HG03432 (cell line): ENCODE results near the gene ADCY1.

Experiments
- ATAC-seq: cut with Tn5 transposase; IDR thresholded peaks from one replicate; pipeline ENCODE4 v1.9.1; 2021; ENCODE audit warnings: mild to moderate bottlenecking, moderate library complexity; ENCODE audit not compliant: unreplicated experiment

ADCY1 gene

DNA sequence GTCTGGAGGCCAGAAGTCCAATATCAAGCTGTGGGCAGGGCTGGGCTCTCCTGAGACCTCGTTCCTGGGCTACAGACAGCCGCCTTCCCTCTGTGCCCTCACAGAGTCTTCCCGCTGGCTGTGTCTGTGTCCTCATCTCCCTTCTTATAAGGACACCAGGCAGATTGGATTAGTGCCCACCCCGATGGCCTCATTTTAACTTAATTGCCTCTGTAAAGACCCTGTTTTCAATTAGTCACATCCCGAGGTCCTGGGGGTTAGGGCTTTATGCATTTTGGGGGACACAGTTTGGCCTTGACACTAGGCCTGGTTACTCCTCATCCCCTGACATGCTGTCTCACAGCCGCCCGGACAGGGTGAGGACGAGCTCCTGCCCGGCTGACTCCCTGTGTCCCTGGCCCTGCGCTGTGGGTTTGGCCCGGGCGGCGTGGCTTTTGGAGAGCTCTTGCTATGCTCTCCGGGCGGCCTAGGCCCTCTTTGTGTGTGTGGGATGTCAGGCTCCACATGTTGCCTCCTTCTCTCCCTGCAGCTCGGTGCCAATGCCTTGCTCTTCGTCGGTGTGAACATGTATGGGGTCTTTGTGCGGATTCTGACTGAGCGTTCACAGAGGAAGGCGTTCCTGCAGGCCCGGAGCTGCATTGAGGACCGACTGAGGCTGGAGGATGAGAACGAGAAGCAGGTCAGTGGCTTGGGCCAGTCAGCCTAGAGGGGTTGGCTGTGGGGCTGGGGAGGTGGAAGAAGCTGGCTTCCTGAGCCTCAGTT is 18.2 kb downstream of the ADCY1 start:
- no peak for ATAC-seq

GRCh38 chr7:45593121-45593541 is 19.0 kb downstream of the ADCY1 start:
- ATAC-seq, result no peak

GRCh38 chr7:45593877-45594276 is 19.7 kb downstream of the ADCY1 start:
- ATAC-seq, result no peak

DNA sequence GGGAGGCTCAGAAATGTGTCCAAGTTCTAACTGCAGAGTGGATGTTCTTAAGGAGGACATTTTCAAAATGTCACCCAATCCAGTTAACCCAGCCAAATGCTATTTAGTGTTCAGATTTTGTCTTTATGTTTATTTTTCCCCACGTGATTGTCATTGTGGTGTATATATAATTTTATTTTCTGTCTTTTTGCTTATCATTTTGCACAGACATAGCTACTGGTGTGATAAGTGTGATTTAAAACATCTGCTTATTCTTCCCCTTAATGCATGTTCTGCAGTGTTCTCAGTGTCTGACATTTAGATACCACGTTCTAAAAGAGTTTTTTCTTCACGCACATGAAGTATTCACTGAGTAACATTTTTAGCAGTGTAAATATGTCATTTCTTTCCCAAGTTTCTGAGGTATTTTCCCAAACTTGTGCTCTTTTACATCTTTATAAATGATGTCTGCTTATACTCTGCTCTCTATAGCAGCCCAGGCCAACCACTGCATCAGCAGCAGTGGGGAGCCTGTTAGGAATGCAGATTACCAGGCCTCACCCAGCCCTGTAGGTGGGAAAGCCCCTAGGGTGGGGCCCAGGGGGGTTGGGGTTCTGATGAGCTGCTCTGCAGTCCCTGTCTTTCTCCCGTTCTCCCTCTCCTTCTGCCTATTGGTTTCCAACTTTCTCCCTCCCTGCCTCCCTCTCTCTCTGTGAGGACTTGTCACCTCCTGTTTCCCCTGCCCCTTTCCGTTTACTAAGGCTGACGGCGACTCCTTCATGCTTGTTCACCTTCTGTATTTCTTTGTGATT is 20.8 kb downstream of the ADCY1 start:
- ATAC-seq, result no peak

DNA sequence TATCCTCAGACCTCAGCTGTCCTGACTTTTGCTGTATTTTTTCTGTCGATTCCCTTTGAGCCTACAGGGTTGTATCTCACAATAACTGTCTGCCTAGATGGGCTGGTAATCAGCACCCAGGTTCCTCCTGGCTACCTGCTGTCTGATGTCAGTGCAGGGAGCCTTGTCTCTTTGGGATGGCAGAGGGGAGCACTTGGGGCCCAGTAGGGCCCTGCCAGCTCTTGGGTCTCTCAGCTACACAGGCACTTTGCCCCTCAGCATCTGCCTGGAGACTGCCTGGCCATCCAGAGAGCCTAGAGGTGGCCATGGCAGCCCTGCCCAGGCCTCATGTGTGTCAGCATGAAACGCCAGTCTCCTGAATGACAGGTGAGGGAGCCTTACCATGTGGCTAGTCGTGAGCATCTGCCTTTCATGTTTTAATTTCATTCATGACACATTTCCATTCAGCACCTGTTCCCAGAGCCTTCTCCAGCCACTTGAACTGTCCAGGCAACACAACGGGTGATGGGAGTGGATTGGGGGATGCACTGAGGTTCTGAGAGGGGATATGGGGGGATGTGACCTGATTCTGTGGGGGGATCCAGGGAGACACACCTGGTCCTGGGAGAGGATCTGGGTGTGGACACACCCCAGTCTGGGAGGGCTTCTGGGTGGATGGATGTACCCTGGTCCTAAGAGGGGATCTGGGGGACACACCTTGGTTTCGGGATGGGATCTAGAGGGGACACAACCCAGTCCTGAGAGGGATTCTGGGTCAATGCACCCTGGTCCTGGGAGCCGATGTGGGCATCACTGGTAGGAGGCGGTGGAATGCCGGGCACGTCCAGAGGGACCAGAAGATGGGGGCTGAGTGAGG is 21.9 kb downstream of the ADCY1 start:
- ATAC-seq, result no peak

DNA sequence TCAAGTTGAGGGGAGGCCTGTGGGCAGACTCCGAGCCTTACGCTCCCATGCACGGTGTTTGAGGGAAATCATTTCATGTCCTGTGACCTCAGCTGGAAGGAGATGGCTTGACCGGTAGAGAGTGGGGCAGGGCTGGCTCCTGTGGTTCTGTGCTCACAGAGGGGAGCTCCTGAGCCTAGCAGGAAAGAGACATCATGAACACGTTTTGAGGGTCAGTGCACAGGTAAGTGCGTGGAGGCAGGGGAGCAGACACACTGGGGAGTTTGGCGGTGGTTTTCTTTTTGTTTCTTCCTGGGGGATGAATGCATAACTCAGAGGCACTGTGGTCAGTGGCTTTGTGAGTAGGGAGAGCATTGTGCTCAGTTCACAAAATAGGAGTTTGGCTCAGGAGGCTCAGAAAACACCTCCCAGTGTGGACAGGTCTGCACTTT is 22.5 kb downstream of the ADCY1 start:
- no peak for ATAC-seq

DNA sequence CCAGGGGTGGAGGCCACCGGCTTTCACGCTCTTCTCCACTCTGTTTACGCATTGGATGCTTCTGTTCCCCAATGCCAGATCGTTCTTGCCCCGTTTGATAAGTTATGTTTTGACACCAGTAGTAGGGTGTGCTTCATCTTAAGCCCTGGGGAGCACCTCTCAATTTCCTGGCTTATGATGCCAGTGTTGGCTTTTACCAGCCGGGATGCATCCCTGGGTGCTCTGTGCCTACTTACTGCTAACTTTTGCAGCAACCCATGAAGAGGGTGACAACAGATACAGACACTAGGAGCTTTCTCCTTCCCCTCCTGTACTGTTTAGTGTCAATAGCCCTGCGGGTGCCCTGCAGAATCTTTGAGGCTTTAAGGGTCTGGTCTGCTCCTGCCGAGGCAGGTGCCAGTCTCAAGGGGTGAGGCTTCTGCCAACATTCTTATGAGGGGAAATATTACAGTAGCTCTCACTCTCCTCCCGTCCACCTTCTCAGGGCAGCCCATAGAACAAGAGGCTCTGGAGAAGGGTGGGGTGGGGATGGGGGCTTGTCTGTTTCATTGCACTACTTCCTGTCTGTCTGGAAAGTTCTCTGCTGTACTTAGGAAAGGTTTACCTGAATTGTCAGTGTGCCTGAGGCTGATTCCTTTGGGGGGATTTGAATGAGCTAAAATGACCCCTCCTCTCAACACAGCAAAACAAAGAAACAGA is 23.3 kb downstream of the ADCY1 start:
- no peak for ATAC-seq

DNA sequence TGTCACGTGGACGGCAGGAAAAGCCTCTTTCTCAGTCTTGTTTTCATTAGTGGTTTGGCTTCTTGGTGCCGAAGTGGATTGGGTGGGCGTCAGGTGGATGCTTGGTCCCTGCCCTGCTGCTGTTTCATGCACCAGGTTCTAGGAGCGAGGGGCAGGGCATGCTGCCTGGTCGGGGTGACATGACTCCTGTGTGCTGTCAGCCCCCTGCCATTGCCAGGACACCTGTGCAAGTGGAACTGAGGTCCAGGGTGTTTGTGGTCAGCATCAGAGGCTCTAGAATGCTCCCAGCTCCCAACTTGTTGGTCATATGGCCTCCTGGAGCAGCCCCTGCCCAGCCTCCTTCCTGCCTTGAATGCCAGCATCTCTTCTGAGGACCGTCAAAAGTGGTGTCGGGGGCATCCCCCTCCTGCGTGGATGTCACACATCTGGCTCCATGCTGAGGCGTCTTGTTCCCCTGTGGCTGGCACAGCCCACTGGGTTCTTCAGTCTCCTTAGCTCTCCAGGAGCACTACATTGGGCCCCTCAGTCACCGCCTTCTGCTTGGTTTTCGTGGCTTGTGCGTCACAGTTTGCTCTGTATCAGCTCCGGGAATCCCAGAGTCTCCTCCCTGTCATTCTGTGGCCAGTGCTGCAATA is 24.8 kb downstream of the ADCY1 start:
- ATAC-seq, result no peak

DNA sequence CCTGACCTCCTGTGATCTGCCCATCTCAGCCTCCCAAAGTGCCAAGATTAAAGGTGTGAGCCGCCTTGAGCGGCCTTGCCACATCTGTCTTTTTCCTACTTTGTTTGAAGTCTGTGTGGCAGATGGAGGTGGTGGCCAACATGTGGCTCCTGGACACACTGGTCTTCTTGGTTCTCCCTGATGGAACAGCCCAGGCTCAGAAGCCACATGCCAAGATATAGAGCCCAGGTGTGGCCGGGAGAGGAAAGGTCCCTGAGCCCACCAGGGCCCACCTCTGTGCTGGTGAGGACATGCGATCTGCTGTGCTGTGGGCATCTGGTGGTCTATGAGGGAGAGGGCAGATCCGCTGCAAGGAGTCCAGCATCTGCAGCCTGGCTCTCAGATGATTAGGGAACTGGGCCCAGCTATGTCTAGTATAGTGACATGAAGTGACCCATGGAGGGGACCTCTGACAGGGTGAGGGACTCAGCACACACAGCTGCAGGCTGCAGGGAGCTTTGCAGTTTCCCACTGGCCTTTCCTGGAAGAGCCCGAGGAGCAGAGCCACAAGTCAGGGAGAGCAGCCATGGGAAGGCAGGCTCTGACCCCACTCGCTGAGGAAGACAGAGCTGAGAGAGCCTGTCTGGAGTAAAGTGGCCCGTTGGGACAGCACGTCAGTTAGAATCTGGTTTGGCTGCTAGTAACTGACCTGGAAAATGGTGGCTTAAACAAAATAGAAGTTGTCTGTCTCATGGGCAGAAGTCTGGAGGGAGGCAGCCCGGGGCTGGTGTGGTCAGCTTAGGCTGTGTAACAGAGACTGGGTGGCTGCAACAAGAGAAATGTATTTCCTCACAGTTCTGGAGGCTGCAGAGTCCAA is 25.9 kb downstream of the ADCY1 start:
- no peak for ATAC-seq

GRCh38 chr7:45601094-45601493 is 26.9 kb downstream of the ADCY1 start:
- no peak for ATAC-seq

DNA sequence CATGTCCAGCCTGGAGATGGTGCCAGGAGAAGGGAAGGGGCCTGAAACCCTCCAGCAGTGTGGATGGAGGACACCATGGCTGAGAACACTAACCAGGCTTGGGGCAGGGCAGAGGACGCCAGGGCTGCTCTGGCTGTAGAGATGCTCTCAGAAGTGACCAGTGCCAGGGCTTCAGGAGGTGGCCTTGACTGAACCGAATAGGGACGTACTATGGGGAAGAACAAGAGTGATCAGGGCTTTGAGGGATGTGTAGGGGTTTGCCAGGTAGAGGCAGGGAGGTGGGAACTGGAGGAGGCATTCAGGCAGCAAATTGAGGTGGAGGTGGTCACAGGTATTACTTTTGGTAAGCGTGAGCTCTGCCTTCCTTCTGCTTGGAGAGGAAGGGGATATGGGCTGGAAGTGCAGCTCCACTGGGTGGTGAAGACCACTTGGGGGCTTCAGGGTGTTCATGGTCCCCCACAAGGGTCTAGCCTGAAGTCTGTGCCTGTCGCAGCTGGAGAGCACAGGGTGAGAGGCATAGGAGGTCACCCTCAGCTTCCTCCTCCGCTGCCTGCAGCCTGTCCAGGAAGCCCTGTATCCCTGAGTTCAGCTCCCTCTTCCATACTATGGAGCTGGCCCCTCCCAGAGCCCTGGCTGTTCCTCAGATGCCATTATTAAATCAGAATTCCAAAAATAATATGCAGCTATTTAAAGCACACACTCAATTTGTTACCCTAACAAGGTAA is 27.8 kb downstream of the ADCY1 start:
- ATAC-seq, result no peak

DNA sequence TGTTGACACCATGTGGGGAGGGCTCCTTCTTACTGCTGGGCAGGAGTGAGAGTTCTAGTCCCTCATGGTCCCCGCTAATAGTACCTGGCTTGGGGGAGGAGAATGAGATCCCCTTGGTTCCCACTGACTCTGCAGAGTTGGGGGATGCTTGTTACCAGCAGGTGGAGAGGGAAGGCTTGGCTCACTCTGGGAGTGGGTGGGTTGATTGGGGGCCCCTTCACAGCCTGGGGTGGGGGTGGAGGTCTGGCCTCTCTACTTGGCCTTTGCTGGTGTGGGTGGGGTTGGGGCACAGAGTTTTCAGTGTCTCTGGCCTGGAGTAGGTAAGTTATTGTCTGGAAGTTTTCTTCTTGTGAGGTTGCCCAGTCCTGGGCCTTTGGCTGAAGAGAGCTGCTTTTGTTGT is 31.9 kb downstream of the ADCY1 start:
- no peak for ATAC-seq

GRCh38 chr7:45606931-45607330 is 32.8 kb downstream of the ADCY1 start:
- ATAC-seq, result no peak

DNA sequence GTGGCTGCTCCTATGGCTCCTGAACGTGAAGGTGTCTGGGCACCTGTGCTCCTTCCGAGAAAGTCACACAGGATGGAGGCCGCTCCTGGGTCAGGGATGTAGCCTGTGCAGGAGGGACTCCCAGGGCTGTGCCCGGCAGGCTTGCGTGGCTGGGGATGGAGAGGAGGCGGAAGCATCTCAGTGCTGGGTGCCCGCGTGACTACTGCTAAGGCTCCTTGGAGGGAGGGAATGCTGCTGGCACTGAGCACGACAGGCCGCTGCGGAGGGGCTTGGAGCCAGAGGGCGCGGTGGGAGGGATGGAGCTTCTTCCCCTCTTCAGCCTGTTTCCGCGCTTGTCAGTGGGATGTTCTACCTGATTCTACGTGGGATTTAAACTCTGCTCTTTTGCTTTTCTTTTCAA is 35.0 kb downstream of the ADCY1 start:
- ATAC-seq, result no peak

GRCh38 chr7:45610019-45610418 is 35.9 kb downstream of the ADCY1 start:
- ATAC-seq, result no peak

DNA sequence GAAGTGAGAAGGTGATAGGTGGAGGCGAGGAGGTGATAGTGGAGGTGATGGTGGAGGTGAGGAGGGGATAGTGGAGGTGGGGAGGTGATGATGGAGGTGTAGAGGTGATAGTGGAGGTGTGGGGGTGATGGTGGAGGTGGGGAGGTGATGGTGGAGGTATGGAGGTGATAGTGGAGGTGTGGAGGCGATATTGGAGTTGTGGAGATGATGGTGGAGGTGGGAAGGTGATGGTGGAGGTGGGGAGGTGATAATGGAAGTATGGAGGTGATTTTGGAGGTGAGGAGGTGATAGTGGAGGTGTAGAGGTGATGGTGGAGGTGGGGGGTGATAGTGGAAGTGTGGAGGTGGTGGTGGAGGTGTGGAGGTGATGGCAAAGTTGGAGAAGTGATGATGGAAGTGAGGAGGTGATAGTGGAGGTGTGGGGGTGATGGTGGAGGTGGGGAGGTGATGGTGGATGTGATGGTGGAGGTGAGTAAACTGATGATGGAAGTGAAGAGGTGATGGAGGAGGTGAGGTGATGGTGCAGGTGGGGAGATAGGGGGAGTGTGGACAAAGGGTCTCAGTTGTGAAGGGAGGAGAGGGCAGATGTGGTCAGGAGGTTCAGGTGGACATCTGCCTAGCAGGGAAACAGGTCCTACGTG is 36.6 kb downstream of the ADCY1 start:
- no peak for ATAC-seq

- ATAC-seq, result no peak
Measured at GRCh38 chr7:45617166-45617565, 43.0 kb downstream of the ADCY1 start.

DNA sequence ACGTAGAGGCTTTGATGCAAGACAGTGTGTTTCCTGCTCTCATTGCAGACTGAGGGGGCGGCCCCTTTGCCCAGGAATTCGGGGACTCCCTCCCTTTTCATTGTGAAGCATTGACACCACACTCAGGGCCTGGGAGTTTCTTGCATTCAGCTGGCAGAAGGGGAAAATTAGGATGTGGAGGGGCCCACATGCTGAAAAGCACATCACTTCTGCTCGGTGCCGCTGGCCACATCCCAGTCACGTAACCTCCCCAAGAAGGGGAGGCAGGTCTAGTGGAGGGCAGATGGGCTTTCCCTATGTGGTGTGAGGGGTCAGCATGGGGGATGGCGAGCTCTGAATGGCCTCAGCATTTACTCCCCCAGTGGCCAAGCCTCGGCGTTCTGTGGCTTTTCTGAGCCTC is 47.9 kb downstream of the ADCY1 start:
- no peak for ATAC-seq
